ENCODE data around the gene FLT1.

DNA sequence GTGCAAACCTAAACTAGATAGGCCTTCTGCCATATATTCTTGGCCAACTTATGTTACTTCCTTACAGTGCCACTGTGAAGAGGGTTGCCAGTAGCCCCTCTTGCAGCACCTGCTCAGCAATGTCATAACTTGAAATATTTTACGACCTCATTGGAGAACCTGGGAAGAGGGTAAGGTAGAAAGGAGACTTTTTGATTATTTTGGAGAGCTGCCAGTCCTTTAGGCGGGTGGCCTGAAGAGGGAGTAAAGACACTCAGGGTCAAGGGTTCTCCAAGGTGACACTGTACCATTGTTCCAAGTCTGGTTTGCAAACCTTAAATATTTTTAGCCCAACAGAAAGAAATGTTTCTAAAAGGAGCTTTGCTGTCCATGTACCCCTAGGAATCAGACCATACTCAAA lies 118.3 kb downstream of the FLT1 start:
- TF ChIP-seq, protein P1, sequence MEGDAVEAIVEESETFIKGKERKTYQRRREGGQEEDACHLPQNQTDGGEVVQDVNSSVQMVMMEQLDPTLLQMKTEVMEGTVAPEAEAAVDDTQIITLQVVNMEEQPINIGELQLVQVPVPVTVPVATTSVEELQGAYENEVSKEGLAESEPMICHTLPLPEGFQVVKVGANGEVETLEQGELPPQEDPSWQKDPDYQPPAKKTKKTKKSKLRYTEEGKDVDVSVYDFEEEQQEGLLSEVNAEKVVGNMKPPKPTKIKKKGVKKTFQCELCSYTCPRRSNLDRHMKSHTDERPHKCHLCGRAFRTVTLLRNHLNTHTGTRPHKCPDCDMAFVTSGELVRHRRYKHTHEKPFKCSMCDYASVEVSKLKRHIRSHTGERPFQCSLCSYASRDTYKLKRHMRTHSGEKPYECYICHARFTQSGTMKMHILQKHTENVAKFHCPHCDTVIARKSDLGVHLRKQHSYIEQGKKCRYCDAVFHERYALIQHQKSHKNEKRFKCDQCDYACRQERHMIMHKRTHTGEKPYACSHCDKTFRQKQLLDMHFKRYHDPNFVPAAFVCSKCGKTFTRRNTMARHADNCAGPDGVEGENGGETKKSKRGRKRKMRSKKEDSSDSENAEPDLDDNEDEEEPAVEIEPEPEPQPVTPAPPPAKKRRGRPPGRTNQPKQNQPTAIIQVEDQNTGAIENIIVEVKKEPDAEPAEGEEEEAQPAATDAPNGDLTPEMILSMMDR (tag by site-specific recombination; IDR thresholded peaks at IDR 0.05) = no peak
- TF ChIP-seq, protein P2, sequence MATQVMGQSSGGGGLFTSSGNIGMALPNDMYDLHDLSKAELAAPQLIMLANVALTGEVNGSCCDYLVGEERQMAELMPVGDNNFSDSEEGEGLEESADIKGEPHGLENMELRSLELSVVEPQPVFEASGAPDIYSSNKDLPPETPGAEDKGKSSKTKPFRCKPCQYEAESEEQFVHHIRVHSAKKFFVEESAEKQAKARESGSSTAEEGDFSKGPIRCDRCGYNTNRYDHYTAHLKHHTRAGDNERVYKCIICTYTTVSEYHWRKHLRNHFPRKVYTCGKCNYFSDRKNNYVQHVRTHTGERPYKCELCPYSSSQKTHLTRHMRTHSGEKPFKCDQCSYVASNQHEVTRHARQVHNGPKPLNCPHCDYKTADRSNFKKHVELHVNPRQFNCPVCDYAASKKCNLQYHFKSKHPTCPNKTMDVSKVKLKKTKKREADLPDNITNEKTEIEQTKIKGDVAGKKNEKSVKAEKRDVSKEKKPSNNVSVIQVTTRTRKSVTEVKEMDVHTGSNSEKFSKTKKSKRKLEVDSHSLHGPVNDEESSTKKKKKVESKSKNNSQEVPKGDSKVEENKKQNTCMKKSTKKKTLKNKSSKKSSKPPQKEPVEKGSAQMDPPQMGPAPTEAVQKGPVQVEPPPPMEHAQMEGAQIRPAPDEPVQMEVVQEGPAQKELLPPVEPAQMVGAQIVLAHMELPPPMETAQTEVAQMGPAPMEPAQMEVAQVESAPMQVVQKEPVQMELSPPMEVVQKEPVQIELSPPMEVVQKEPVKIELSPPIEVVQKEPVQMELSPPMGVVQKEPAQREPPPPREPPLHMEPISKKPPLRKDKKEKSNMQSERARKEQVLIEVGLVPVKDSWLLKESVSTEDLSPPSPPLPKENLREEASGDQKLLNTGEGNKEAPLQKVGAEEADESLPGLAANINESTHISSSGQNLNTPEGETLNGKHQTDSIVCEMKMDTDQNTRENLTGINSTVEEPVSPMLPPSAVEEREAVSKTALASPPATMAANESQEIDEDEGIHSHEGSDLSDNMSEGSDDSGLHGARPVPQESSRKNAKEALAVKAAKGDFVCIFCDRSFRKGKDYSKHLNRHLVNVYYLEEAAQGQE (tag by site-specific recombination; IDR thresholded peaks at IDR 0.05) = no peak
- TF ChIP-seq ZNF138 (tag by site-specific recombination; IDR thresholded peaks at IDR 0.05; ENCODE audit: borderline replicate concordance) = no peak
- TF ChIP-seq, protein P3, sequence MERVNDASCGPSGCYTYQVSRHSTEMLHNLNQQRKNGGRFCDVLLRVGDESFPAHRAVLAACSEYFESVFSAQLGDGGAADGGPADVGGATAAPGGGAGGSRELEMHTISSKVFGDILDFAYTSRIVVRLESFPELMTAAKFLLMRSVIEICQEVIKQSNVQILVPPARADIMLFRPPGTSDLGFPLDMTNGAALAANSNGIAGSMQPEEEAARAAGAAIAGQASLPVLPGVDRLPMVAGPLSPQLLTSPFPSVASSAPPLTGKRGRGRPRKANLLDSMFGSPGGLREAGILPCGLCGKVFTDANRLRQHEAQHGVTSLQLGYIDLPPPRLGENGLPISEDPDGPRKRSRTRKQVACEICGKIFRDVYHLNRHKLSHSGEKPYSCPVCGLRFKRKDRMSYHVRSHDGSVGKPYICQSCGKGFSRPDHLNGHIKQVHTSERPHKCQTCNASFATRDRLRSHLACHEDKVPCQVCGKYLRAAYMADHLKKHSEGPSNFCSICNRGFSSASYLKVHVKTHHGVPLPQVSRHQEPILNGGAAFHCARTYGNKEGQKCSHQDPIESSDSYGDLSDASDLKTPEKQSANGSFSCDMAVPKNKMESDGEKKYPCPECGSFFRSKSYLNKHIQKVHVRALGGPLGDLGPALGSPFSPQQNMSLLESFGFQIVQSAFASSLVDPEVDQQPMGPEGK (tag by site-specific recombination; IDR thresholded peaks at IDR 0.05) = no peak
- no peak for TF ChIP-seq ZBTB1 (tag by site-specific recombination; IDR thresholded peaks at IDR 0.05)
- no peak for TF ChIP-seq ZBTB8A (tag by site-specific recombination; IDR thresholded peaks at IDR 0.05)
- TF ChIP-seq, protein P4, sequence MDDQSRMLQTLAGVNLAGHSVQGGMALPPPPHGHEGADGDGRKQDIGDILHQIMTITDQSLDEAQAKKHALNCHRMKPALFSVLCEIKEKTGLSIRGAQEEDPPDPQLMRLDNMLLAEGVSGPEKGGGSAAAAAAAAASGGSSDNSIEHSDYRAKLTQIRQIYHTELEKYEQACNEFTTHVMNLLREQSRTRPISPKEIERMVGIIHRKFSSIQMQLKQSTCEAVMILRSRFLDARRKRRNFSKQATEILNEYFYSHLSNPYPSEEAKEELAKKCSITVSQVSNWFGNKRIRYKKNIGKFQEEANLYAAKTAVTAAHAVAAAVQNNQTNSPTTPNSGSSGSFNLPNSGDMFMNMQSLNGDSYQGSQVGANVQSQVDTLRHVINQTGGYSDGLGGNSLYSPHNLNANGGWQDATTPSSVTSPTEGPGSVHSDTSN (CRISPR knock-in tag; IDR thresholded peaks at IDR 0.05) = no peak
- no peak for TF ChIP-seq ZNF660 (tag by site-specific recombination; IDR thresholded peaks at IDR 0.05)
- TF ChIP-seq PRDM1 (tag by site-specific recombination; IDR thresholded peaks at IDR 0.05) = no peak
- no peak for TF ChIP-seq ZNF510 (tag by site-specific recombination; IDR thresholded peaks at IDR 0.05; ENCODE audit: insufficient replicate concordance)
- no peak for TF ChIP-seq ZNF777 (tag by site-specific recombination; IDR thresholded peaks at IDR 0.05; ENCODE audit: borderline replicate concordance)
